Measurements from ENCODE around the gene CLEC1A. TPM values are rescaled to one million over a fixed set of nuclear protein-coding genes. Genes with fewer than 3 reads are reported as not detected.

Gene CLEC1A
- total and polyA plus RNA-seq, 7 donors = 0.96 to 3.8 (median 1.7) TPM

DNA sequence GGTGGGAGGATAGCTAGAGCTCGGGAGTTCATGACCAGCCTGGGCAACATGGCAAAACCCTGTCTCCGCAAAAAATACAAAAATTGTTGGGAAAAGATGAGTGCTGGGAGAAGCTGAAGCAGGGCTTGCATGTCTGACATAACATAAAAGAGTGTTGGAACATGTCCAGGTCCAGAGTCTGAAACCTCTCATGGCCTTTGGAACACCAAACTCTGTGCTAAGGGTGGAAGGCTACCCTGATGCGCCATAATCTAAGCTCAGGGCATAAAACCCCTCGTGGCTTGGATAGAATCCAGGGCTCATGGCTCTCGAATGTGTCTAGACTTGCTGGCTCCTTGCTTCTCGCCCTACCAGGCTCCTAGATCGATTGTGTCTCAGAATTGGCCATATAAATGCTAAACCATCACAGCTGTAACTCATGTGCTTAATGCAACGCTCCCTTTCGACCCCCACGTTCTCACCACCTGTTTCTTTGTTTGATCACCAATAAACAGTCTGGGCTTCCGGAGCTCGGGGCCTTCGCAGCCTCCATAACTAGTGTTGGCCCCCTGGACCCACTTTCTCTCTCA lies 37.9 kb upstream of the CLEC1A start:
- TF ChIP-seq, protein P1, sequence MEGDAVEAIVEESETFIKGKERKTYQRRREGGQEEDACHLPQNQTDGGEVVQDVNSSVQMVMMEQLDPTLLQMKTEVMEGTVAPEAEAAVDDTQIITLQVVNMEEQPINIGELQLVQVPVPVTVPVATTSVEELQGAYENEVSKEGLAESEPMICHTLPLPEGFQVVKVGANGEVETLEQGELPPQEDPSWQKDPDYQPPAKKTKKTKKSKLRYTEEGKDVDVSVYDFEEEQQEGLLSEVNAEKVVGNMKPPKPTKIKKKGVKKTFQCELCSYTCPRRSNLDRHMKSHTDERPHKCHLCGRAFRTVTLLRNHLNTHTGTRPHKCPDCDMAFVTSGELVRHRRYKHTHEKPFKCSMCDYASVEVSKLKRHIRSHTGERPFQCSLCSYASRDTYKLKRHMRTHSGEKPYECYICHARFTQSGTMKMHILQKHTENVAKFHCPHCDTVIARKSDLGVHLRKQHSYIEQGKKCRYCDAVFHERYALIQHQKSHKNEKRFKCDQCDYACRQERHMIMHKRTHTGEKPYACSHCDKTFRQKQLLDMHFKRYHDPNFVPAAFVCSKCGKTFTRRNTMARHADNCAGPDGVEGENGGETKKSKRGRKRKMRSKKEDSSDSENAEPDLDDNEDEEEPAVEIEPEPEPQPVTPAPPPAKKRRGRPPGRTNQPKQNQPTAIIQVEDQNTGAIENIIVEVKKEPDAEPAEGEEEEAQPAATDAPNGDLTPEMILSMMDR (IDR thresholded peaks at IDR 0.05) = no peak
- Histone ChIP-seq H3K4me1 (no peaks in the 10 kb centered on the region), H3K27ac (no peak overlapping the region), H3K27me3 (ENCODE audit: insufficient read depth in 3 of 3, low read length in 2 of 3) (peaks cover 0 to 2% (median 0%) of the 10 kb centered on the region in 3 donors), H3K9me3 (no peaks in the 10 kb centered on the region), H3K4me3 (no peak overlapping the region), H3K36me3 (ENCODE audit: insufficient read depth in 1 of 2, low read depth in 1 of 2) (no peaks in the 10 kb centered on the region)
- WGBS, 3 donors = 65 to 76% (median 70%) methylated on average over 13 of the region's 13 CpGs
- intact Hi-C loops (cut with DNase I) = loop anchor here in 1 of 2 donors (5.0 kb wide), 1 partner anchor 389 kb away; no protein-coding TSS in a partner anchor
- no peak for DNase-seq
- no peak for ATAC-seq

DNA sequence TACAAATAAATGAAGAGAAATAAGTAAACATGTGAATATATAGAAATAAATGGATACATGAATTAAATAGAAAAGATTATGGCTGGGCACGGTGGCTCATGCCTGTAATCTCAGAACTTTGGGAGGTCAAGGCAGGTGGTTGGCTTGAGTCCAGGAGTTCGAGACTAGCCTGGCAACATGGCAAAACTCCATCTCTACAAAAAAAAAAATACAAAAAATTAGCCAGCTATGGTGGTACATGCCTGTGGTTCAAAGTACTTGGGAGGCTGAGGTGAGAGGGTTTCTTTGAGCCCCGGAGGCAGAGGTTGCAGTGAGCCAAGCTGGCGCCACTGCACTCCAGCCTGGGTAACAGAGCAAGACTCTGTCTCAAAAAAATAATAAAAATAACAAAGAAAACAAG lies 36.3 kb upstream of the CLEC1A start:
- Histone ChIP-seq H3K27ac (no peak overlapping the region), H3K4me3 (no peak overlapping the region), H3K27me3 (ENCODE audit: insufficient read depth in 3 of 3, low read length in 2 of 3) (peaks cover 0 to 2% (median 0%) of the 10 kb centered on the region in 3 donors), H3K9me3 (no peaks in the 10 kb centered on the region), H3K36me3 (ENCODE audit: insufficient read depth in 1 of 2, low read depth in 1 of 2) (no peaks in the 10 kb centered on the region), H3K4me1 (no peaks in the 10 kb centered on the region)
- intact Hi-C loops (cut with DNase I) = loop anchor here in 1 of 2 donors (5.0 kb wide), 1 partner anchor 388 kb away; no protein-coding TSS in a partner anchor
- TF ChIP-seq, protein P1 (IDR thresholded peaks at IDR 0.05) = no peak
- 51 to 56% (median 52%) methylated on average over 4 of the region's 4 CpGs for WGBS, 3 donors
- DNase-seq (no peak), ATAC-seq (no peak)

DNA sequence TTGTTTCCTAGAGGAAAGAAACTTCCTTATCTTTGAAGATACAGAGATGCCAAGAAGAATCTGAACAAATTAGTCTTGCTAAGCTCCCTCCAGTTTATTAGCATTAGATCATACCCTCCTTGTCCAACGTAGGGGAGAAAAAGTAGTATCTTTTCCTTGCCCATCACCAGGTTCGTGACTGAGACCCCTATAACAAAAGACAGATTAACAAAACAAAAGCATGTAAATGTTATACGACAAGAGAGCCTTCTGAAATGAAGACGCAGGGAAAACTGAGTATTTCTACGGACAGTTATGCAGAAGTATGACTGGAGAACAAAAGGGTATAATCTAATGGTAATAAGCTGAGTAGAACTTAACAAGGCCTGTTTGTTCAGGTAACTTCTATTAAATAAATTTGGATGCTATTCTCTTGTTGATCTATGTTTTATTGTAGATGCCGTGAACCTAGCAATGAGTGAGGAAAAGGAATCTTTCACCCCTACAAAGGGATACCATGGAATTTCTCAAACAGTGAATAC lies 34.1 kb upstream of the CLEC1A start:
- Histone ChIP-seq H3K27me3 (ENCODE audit: insufficient read depth in 3 of 3, low read length in 2 of 3) (peaks cover 0 to 2% (median 0%) of the 10 kb centered on the region in 3 donors), H3K27ac (no peak overlapping the region), H3K36me3 (ENCODE audit: insufficient read depth in 1 of 2, low read depth in 1 of 2) (no peaks in the 10 kb centered on the region), H3K4me1 (no peaks in the 10 kb centered on the region), H3K9me3 (no peaks in the 10 kb centered on the region), H3K4me3 (no peak overlapping the region)
- DNase-seq = no peak
- TF ChIP-seq, protein P1 (IDR thresholded peaks at IDR 0.05) = no peak
- intact Hi-C loops (cut with DNase I) = no loop called here
- 65 to 69% (median 65%) methylated on average over 6 of the region's 6 CpGs for WGBS, 3 donors
- no peak for ATAC-seq

DNA sequence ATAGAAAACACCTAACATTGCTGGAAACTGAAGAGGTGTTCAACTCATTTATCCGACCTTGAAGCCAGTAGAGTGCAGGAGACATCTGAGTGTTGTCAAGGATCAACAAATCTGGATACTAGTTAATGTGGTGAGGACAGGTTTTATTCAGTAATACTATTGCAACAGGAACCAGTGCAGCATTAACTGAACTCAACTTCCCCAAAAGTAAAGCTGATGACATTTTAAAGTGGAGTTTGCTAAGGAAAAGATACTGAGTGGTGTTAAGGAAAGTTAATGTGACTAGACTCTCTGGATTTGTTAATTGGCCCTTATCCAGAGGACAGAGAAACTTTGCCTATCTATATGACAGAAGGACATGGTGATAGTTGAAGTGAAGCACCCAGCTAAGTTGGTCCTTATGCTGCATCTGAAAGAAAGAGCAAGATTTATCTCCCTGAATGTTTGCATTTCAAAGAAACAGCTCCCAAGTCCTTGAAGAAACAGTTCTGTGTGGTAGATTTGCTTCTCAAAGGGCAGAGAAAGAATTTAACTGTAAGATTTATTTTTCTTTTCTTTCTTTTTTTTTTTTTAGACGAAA lies 32.4 kb upstream of the CLEC1A start:
- Histone ChIP-seq H3K9me3 (no peaks in the 10 kb centered on the region), H3K36me3 (ENCODE audit: insufficient read depth in 1 of 2, low read depth in 1 of 2) (no peaks in the 10 kb centered on the region), H3K4me1 (no peaks in the 10 kb centered on the region), H3K27ac (no peak overlapping the region), H3K27me3 (ENCODE audit: insufficient read depth in 3 of 3, low read length in 2 of 3) (no peaks in the 10 kb centered on the region), H3K4me3 (no peak overlapping the region)
- TF ChIP-seq, protein P1 (IDR thresholded peaks at IDR 0.05) = no peak
- 63 to 70% (median 64%) methylated on average over 2 of the region's 2 CpGs for WGBS, 3 donors
- intact Hi-C loops (cut with DNase I) = no loop called here
- no peak for DNase-seq
- no peak for ATAC-seq
